ENCODE results near the gene DRAP1. TPM values are rescaled to one million over a fixed set of nuclear protein-coding genes. Genes with fewer than 3 reads are reported as not detected.

DRAP1 gene
- total RNA-seq, 1 experiment from 2014 or later = 105 TPM

DNA sequence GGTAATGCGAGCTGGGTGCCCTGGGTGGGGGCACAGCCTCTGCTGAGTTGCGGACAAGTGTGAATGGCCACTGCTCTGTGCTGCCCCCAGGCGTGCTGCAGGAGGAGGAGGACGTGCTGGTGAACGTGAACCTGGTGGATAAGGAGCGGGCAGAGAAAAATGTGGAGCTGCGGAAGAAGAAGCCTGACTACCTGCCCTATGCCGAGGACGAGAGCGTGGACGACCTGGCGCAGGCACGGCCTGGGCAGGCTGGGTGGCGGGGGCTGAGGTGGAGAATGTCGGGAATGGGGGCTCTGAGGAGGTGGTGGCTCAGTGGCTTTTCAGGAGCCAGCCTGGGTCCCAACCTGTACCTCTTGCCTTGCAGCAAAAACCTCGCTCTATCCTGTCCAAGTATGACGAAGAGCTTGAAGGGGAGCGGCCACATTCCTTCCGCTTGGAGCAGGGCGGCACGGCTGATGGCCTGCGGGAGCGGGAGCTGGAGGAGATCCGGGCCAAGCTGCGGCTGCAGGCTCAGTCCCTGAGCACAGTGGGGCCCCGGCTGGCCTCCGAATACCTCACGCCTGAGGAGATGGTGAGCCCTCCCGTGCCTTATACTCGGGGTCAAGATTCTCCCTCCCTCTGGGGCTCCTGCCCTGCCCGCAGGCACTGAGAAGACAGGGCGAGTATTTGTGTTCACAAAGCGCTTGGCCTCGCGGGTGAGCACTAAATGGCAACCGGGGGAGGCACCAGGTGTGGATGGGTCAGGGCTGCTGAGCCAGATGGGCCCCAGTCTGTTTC, 46.9 kb downstream of the DRAP1 start:
- no peak for DNase-seq
- H3K4me3 Mint-ChIP-seq = peak overlapping the region in 1 of 2 experiments; percentile 58; a peak in 2 of 5 replicates
- H3K23ac ChIP-seq (ENCODE audit: insufficient read length, low read depth, low read length) = no peak overlapping the region

More for the DNA sequence above, 46.9 kb downstream of the DRAP1 start:
- Histone ChIP-seq H3K4me1 (ENCODE audit: insufficient read depth, low read length) (peaks cover 3% of the 10 kb centered on the region; the same call in 1 of the 2 replicates), H2AK5ac (ENCODE audit: insufficient read length, low read length) (no peak overlapping the region), H4K8ac (replicated peaks; ENCODE audit: insufficient read length, low read depth, low read length) (no peak overlapping the region), H2BK20ac (ENCODE audit: low read depth, low read length, poor library complexity, severe bottlenecking) (no peak overlapping the region), H3K9me3 (ENCODE audit: control insufficient read depth, low read depth, low read length) (no peaks in the 10 kb centered on the region), H3K27ac (ENCODE audit: insufficient read length, low read depth, low read length) (no peak overlapping the region), H2BK5ac (ENCODE audit: insufficient read length, low read length) (no peak overlapping the region), H3K79me1 (ENCODE audit: insufficient read depth, low read depth, low read length, poor library complexity, severe bottlenecking) (peaks cover 5% of the 10 kb centered on the region), H3K4me2 (ENCODE audit: insufficient read depth, insufficient read length, low read length) (no peak overlapping the region), H2BK15ac (ENCODE audit: low read depth, low read length) (no peak overlapping the region), H3K14ac (ENCODE audit: insufficient read depth, low read length) (no peak overlapping the region; the same call in 1 of the 2 replicates), H3K79me2 (ENCODE audit: insufficient read depth, low read length) (peaks cover 10% of the 10 kb centered on the region; the same call in 1 of the 2 replicates), H3T11ph (ENCODE audit: low read length) (no peak overlapping the region), H3K23me2 (ENCODE audit: insufficient read length, low read depth, low read length, poor library complexity, severe bottlenecking) (peaks cover under 1% of the 10 kb centered on the region), H4K5ac (ENCODE audit: insufficient read length, low read depth, low read length) (no peak overlapping the region), H2BK12ac (ENCODE audit: insufficient read length, low read depth, low read length) (no peak overlapping the region), H4K20me1 (ENCODE audit: control insufficient read depth, insufficient read depth, insufficient read length) (no peaks in the 10 kb centered on the region), H3K18ac (ENCODE audit: insufficient read length, low read depth, low read length) (no peak overlapping the region), H3K56ac (ENCODE audit: insufficient read length, low read depth, low read length) (no peak overlapping the region), H2AFZ (ENCODE audit: low read length) (no peak overlapping the region), H2BK120ac (ENCODE audit: low read depth, low read length, poor library complexity, severe bottlenecking) (no peak overlapping the region), H3K4ac (ENCODE audit: low read depth, low read length) (no peak overlapping the region), H4K91ac (ENCODE audit: insufficient read length, low read depth, low read length) (no peak overlapping the region), H3K27me3 (ENCODE audit: insufficient read depth, low read length) (no peaks in the 10 kb centered on the region), H3K9ac (ENCODE audit: extremely low read depth, insufficient read length, low read length) (no peak overlapping the region)
- no peaks in the 10 kb centered on the region; a peak in 1 of 5 replicates for H3K9me3 Mint-ChIP-seq
- no peaks in the 10 kb centered on the region for H3K27me3 Mint-ChIP-seq (ENCODE audit: low read depth)
- peaks cover 17% of the 10 kb centered on the region in 2 experiments for H3K4me1 Mint-ChIP-seq
- peaks cover 46 to 72% (median 69%) of the 10 kb centered on the region in 3 experiments for H3K36me3 Mint-ChIP-seq (ENCODE audit: insufficient read depth in 1 of 3, low read depth in 3 of 3)
- no peak for TF ChIP-seq CTCF (conservative IDR thresholded peaks at IDR 0.05)
- no CpG with 5 or more reads among the region's 36 CpGs for WGBS (ENCODE audit: extremely low coverage, insufficient read length, low lambda C conversion rate)
- H3K27ac Mint-ChIP-seq = no peak overlapping the region; a peak in 1 of 7 replicates

All from H9 (cell line).